GM10847 (cell line): ENCODE data around the gene ALK.

Source experiments
- POLR2A ChIP-seq: IDR thresholded peaks from 2 replicates; pipeline ENCODE4 v1.6.1; 2011; ENCODE audit not compliant: insufficient read length; ENCODE audit errors: extremely low read depth

The ALK gene

DNA sequence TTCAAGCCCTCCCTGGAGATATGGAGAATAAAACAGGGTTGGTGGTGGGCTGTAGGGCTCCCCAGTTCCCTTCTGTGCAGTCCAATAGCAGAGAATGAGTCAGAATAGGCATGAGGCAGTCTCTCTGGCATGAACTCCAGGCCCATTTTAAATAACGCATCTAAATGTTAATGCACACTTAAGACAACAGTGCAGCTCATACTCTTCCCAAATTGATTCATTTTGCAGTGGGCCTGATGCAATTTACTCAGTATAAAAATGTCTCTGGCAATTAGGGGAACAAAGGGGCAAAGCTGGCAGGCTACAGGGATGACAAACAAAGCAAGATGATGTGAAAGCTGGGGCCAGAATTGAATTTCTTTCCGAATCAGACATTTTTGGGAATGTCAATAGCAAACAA lies 403.4 kb downstream of the ALK start:
- TF ChIP-seq POLR2A: no peak

DNA sequence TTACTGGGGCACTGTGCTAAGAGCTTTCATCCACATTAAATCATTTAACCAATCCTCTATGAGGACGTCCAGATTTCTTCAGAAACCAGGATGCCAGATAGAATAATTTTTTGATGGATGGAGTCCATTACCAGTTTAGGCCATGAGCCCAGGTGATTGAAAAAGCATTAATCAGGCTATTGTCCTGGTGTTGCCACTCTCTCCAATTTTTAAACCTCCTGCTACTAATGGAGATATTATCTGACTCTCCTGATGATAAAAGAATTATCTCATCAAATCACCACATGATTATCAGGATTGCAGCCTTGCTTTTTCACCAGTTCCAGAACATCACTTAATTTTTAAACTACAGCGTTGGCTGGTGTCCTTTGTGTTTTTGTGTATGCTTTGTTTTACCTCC lies 404.0 kb downstream of the ALK start:
- no peak for TF ChIP-seq POLR2A

DNA sequence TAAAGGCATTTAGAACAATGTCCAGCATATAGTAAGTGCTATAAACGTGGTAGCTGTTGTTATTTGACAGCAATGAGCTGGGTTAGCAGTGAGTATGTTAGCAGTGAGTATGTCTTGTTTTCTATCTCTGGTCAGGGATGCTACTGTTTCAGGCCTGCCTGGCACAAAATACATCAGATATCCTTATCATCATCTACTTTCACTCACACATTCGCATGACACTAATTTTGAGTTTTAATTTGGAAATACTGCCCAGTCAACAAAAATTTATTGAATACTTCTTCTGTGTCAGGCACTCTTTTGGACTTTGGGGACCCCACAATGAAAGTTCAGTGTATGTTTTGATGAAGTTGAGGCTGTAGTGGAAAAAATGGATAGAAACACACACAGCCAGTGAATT lies 404.6 kb downstream of the ALK start:
- TF ChIP-seq POLR2A: no peak

- TF ChIP-seq POLR2A: no peak
Observed at GRCh38 chr2:29509878-29510277, 411.5 kb downstream of the ALK start.

- no peak for TF ChIP-seq POLR2A
Observed at GRCh38 chr2:29509397-29509796, 412.0 kb downstream of the ALK start.

- no peak for TF ChIP-seq POLR2A
Observed at GRCh38 chr2:29504746-29505145, 416.6 kb downstream of the ALK start.

DNA sequence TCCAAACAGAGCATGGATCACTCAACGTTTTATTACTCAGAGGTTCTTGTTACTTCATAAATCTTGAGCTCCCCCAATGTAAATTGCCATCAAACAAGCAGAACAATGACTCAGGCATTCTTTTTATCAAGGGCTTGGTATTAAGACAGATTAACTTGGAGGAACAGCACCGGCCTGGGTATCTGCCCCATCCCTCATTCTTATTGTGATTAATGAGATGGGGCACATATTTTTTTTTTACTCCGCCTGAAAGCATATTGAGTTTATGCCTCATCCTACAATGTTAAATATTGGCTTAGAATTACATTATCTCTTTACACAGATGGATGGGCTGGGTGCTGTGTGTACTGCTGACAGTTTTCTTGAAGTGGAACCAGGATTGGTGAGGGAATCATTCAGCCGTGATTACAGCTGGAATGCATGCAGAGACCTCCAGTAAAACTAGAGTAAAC lies 418.9 kb downstream of the ALK start:
- TF ChIP-seq POLR2A: no peak

DNA sequence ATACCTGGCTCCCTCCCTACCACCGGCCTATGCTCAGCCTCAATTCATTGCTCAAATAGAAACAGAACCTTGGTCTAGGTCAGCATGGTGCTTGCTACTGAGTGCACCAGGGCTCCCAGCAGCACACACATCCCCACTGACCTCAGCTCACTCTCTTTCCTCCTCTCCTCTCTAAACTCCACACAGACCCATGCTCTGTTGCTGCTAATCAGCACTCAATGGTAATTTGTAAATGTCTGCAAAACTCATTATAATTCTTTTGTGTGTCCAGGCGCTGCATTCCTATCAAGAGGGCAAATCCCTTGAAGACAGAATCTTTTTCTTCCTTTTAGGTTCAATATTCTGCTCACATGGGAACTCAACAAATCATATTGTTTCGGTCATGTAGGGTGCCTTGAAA lies 424.0 kb downstream of the ALK start:
- TF ChIP-seq POLR2A: no peak

DNA sequence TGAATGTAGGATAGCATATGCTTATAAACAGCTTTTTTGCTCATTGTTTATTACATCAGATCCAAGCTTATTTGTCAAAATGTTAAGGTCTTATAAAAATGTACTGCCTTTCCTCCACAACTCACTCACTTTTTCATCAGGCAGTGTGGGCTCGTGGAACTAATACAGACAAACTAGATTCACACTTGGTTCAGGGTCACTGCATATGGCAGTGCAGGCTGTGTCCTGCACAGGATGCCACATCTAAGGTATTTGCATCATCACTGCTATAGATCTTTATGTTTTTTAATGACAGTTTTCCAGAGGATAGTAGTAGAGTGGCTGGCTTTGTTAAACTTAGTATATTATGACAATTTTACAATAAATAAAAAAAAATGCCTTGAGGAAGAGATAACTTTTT lies 425.2 kb downstream of the ALK start:
- TF ChIP-seq POLR2A: no peak

DNA sequence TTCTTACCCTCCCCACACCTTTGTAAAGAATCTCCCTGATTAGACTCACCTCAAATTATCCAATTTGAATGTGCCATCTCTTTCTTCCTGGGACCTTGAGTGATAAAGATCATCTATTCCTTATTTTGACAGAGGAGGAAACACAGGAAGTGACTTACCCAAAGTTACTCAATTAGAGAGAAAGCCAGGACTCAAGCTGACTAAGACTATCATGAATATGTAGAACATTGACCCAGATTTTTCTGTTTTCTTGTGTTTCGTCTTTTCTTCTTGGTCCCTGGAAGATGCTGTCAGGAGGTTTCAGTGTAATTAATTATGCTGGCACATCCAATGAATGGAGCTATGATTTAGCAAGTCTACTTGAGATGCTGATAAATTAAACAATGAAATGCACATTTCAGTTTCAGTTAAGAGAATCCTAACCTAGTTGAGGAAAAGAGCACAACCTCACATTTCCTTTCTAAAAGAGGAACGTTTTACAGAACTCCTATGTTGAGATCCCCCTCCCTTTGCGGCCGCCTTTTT lies 425.8 kb downstream of the ALK start:
- no peak for TF ChIP-seq POLR2A

GRCh38 chr2:29495068-29495467 lies 426.3 kb downstream of the ALK start:
- TF ChIP-seq POLR2A: no peak

DNA sequence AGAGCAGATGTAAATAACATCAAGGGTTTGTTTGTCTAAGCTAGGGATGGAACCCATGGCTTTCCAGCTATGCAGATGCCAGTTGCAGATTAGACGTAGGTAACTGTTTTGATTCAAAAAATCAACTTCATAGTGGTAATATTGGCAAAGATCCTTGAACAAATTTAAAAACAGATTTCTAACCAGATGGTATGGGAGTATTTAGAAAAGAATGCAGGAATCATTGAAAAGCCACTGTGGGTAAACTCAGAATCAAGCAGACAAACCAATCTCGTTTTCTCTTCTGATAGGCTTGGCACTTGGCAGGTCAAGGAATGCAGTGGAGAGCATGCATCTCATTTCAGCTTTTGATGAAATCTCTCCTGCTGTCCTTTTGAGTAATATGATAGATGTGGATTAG lies 428.7 kb downstream of the ALK start:
- no peak for TF ChIP-seq POLR2A

DNA sequence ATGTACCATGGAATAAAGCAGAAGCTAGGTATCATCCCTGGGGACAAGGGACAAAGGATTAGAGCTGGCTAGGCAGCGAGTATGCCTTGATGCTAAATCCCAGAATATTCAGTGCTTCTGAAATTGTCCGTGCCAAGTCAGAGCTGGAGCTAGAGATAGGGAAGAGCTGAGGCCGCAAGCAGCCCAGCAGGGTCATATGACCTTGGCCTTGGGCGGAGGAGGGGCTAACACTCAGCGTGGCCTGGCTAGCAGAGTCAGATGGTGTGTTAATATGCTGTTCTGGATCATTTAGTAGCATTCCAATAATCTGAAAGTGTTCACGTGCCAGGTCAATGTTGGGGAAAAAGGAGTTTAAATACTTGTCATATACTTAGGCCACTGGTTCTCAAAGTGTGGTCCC lies 431.3 kb downstream of the ALK start:
- no peak for TF ChIP-seq POLR2A

DNA sequence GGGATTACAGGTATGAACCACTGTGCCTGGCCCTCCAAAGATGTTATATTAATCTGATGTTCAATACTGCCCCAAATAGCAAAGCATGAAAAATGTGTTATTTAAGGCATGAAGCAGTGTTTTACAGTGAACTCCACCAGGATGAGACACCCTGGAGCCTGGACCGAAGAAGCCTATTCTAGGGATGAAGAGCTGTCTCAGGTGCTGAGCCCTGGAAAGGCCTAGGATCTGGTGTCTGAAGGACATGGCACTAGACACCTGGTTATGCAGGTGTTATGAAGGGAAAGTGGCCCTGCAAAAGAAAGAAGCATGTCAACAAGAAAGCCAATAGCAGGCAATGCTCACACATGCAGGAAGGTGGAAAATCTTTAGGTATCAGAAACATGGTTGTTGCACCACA lies 431.8 kb downstream of the ALK start:
- TF ChIP-seq POLR2A: no peak

- no peak for TF ChIP-seq POLR2A
Observed at GRCh38 chr2:29487967-29488555, 433.3 kb downstream of the ALK start.

GRCh38 chr2:29485631-29486030 lies 435.8 kb downstream of the ALK start:
- TF ChIP-seq POLR2A: no peak

GRCh38 chr2:29485117-29485516 lies 436.3 kb downstream of the ALK start:
- no peak for TF ChIP-seq POLR2A
